Measurements from ENCODE around the gene KIAA0825.

Gene KIAA0825

GRCh38 chr5:94309141-94309540 lies 309.3 kb downstream of the KIAA0825 start:
- DNase-seq: no peak

GRCh38 chr5:94308442-94308841 lies 310.0 kb downstream of the KIAA0825 start:
- no peak for DNase-seq

- no peak for DNase-seq
Measured at GRCh38 chr5:94304146-94304545, 314.3 kb downstream of the KIAA0825 start.

- no peak for DNase-seq
Measured at GRCh38 chr5:94288937-94289336, 329.5 kb downstream of the KIAA0825 start.

GRCh38 chr5:94285984-94286383 lies 332.4 kb downstream of the KIAA0825 start:
- DNase-seq: no peak

- DNase-seq: no peak
Measured at GRCh38 chr5:94283093-94283492, 335.3 kb downstream of the KIAA0825 start.

- DNase-seq: no peak
Measured at GRCh38 chr5:94281236-94281801, 337.1 kb downstream of the KIAA0825 start.

GRCh38 chr5:94276751-94277150 lies 341.7 kb downstream of the KIAA0825 start:
- no peak for DNase-seq

GRCh38 chr5:94276048-94276447 lies 342.4 kb downstream of the KIAA0825 start:
- DNase-seq: no peak

- DNase-seq: no peak
Measured at GRCh38 chr5:94274707-94275106, 343.7 kb downstream of the KIAA0825 start.

GRCh38 chr5:94268226-94268625 lies 350.2 kb downstream of the KIAA0825 start:
- no peak for DNase-seq

- no peak for DNase-seq
Measured at GRCh38 chr5:94267350-94267899, 351.0 kb downstream of the KIAA0825 start.

- DNase-seq: no peak
Measured at GRCh38 chr5:94266170-94266569, 352.2 kb downstream of the KIAA0825 start.

- DNase-seq: no peak
Measured at GRCh38 chr5:94263068-94263467, 355.3 kb downstream of the KIAA0825 start.

- no peak for DNase-seq
Measured at GRCh38 chr5:94260096-94260495, 358.3 kb downstream of the KIAA0825 start.

GRCh38 chr5:94254214-94254613 lies 364.2 kb downstream of the KIAA0825 start:
- DNase-seq: no peak

- DNase-seq: no peak
Measured at GRCh38 chr5:94250985-94251384, 367.4 kb downstream of the KIAA0825 start.

- no peak for DNase-seq
Measured at GRCh38 chr5:94249430-94249829, 369.0 kb downstream of the KIAA0825 start.

GRCh38 chr5:94248175-94248875 lies 370.1 kb downstream of the KIAA0825 start:
- no peak for DNase-seq

- DNase-seq: no peak
Measured at GRCh38 chr5:94245608-94246007, 372.8 kb downstream of the KIAA0825 start.

GRCh38 chr5:94244921-94245320 lies 373.5 kb downstream of the KIAA0825 start:
- no peak for DNase-seq

- DNase-seq: no peak
Measured at GRCh38 chr5:94243612-94244011, 374.8 kb downstream of the KIAA0825 start.

GRCh38 chr5:94240993-94241651 lies 377.3 kb downstream of the KIAA0825 start:
- no peak for DNase-seq

- DNase-seq: no peak
Measured at GRCh38 chr5:94240596-94240992, 377.8 kb downstream of the KIAA0825 start.

Measured in activated CD4-positive, alpha-beta T cell treated with anti-CD3 and anti-CD28 coated beads for 4 hours (primary cell).